ENCODE results near the gene UBE2Q1.

Gene UBE2Q1

GRCh38 chr1:154557939-154558719 is at the start of gene UBE2Q1:
Gene UBE2Q1 (minus strand): TSS chr1:154558662. CDS start chr1:154558553, 109 bp downstream.
- CTCF ChIA-PET: interaction anchor here (1.6 to 14.3 kb wide), 2 partner anchors 12 to 78 kb away, joined by 5 to 369 read pairs; no protein-coding TSS in a partner anchor
- TF ChIP-seq, protein P1, sequence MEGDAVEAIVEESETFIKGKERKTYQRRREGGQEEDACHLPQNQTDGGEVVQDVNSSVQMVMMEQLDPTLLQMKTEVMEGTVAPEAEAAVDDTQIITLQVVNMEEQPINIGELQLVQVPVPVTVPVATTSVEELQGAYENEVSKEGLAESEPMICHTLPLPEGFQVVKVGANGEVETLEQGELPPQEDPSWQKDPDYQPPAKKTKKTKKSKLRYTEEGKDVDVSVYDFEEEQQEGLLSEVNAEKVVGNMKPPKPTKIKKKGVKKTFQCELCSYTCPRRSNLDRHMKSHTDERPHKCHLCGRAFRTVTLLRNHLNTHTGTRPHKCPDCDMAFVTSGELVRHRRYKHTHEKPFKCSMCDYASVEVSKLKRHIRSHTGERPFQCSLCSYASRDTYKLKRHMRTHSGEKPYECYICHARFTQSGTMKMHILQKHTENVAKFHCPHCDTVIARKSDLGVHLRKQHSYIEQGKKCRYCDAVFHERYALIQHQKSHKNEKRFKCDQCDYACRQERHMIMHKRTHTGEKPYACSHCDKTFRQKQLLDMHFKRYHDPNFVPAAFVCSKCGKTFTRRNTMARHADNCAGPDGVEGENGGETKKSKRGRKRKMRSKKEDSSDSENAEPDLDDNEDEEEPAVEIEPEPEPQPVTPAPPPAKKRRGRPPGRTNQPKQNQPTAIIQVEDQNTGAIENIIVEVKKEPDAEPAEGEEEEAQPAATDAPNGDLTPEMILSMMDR (IDR thresholded peaks at IDR 0.05; ENCODE audit: control extremely low read depth, extremely low read depth, low read depth, missing control alignments): no peak
- POLR2A ChIA-PET: no interaction called here
- DNase-seq (ENCODE audit: extremely low spot score): no peak

GRCh38 chr1:154607609-154608396 is 49.3 kb upstream of the UBE2Q1 start, which contains the start of gene ADAR:
Gene ADAR (minus strand): TSS chr1:154608186. CDS start chr1:154608006, 180 bp downstream.
- ChIA-PET CTCF (interaction anchor here (0.8 to 3.1 kb wide), 6 partner anchors 10 to 48 kb away, joined by 3 to 13 read pairs (median 3); no protein-coding TSS in a partner anchor), POLR2A (no interaction called here)
- peak; percentile 90 for DNase-seq (ENCODE audit: extremely low spot score)
- TF ChIP-seq, protein P1 (IDR thresholded peaks at IDR 0.05; ENCODE audit: control extremely low read depth, extremely low read depth, low read depth, missing control alignments): peak; percentile 9

GRCh38 chr1:154607106-154607608 is 48.7 kb upstream of the UBE2Q1 start:
- no peak for DNase-seq (ENCODE audit: extremely low spot score)
- ChIA-PET POLR2A (no interaction called here), CTCF (interaction anchor here (0.8 to 3.7 kb wide), 5 partner anchors 13 to 171 kb away, joined by 3 to 18 read pairs (median 3); no protein-coding TSS in a partner anchor)
- TF ChIP-seq, protein P1 (IDR thresholded peaks at IDR 0.05; ENCODE audit: control extremely low read depth, extremely low read depth, low read depth, missing control alignments): no peak

DNA sequence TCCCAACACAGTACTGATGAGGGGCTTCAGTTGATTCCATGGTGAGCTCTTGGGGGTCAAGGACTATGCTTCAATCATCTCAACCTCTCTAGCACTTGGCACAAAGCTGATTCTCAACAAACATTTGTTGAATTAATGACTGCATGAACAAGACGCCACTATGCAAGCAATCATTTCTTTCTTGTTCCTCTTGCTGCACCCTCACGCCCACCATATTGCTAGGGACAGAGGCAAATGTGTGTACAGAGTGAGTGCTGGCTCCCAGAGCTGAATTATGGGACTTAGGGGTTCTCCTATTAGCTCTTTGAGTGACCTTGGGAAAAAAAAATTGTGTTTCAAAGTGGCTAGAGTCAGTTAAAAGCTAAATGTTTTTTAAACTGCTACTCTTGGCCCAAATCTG is 47.1 kb upstream of the UBE2Q1 start:
- no peak for DNase-seq (ENCODE audit: extremely low spot score)
- ChIA-PET POLR2A (interaction anchor here (0.6 to 1.1 kb wide), 4 partner anchors 27 to 439 kb away, joined by 3 to 4 read pairs (median 4); no protein-coding TSS in a partner anchor), CTCF (interaction anchor here (1.0 to 3.7 kb wide), 10 partner anchors 10 to 338 kb away, joined by 3 to 18 read pairs (median 4); no protein-coding TSS in a partner anchor)
- TF ChIP-seq, protein P1 (IDR thresholded peaks at IDR 0.05; ENCODE audit: control extremely low read depth, extremely low read depth, low read depth, missing control alignments): no peak

GRCh38 chr1:154603317-154603716 is 44.9 kb upstream of the UBE2Q1 start:
- ChIA-PET POLR2A (no interaction called here), CTCF (interaction anchor here (1.2 to 3.7 kb wide), 6 partner anchors 8 to 462 kb away, joined by 3 to 18 read pairs (median 6); no protein-coding TSS in a partner anchor)
- TF ChIP-seq, protein P1 (IDR thresholded peaks at IDR 0.05; ENCODE audit: control extremely low read depth, extremely low read depth, low read depth, missing control alignments): no peak
- DNase-seq (ENCODE audit: extremely low spot score): no peak

DNA sequence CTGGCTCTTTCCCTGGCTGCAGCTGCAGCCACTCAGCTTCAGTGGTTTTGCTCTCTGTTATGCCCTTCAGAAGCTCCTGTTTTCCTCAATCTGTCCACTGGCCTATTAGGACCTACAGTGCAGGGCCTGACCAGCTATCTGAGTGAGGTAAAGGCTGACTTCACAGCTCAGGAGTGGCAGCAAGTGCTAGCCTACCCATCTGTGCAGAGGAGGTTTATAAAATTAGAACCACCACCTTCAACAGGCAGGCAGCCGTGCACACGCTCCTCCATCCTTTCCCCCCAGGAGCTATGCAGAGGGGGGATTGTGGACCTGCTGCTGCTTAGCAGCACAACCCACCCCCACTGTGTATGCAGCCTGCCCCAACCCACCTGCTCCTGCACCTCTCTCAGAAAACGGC is 41.2 kb upstream of the UBE2Q1 start:
- ChIA-PET CTCF (interaction anchor here (1.0 to 1.6 kb wide), 4 partner anchors 11 to 274 kb away, joined by 3 to 4 read pairs (median 3); no protein-coding TSS in a partner anchor), POLR2A (no interaction called here)
- TF ChIP-seq, protein P1 (IDR thresholded peaks at IDR 0.05; ENCODE audit: control extremely low read depth, extremely low read depth, low read depth, missing control alignments): no peak
- no peak for DNase-seq (ENCODE audit: extremely low spot score)

Measured in GM10248 (cell line).